Loucy (cell line): ENCODE results near the gene RNF215.

ENCODE experiments used
- H2AFZ ChIP-seq: fragments of 200-600 bp; sonication (generic); 2 replicates; pipeline ENCODE4 v1.6.0; 2016; ENCODE audit warnings: antibody characterized with exemption, mild to moderate bottlenecking, low read length, moderate library complexity
- H3F3A ChIP-seq: fragments of 200-600 bp; 2 replicates; pipeline ENCODE4 v1.6.0; 2016; ENCODE audit warnings: antibody characterized with exemption, low read depth, mild to moderate bottlenecking
- H3K27me3 ChIP-seq: fragments of 200-600 bp; sonication (generic); 2 replicates; pipeline ENCODE4 v1.6.1; 2014; ENCODE audit warnings: low read length, mild to moderate bottlenecking; ENCODE audit not compliant: insufficient read depth, poor library complexity, severe bottlenecking
- H3K36me3 ChIP-seq: fragments of 200-600 bp; sonication (generic); 2 replicates; pipeline ENCODE4 v1.6.1; 2016; ENCODE audit warnings: low read length; ENCODE audit not compliant: insufficient read depth
- H3K4me1 ChIP-seq: fragments of 200-600 bp; sonication (generic); 2 replicates; pipeline ENCODE4 v1.5.1; 2014; ENCODE audit warnings: low read length, mild to moderate bottlenecking; ENCODE audit not compliant: insufficient read depth, poor library complexity, severe bottlenecking
- H3K4me2 ChIP-seq: fragments of 200-600 bp; sonication (generic); 2 replicates; pipeline ENCODE4 v1.6.0; 2014; ENCODE audit warnings: antibody characterized with exemption, low read length, low read depth, mild to moderate bottlenecking; ENCODE audit not compliant: poor library complexity, severe bottlenecking
- H3K4me3 ChIP-seq: fragments of 200-600 bp; sonication (generic); 2 replicates; pipeline ENCODE4 v1.5.1; 2014; ENCODE audit warnings: low read length, mild to moderate bottlenecking, mixed read lengths; ENCODE audit not compliant: poor library complexity, severe bottlenecking
- H3K79me2 ChIP-seq: fragments of 200-600 bp; sonication (generic); 2 replicates; pipeline ENCODE4 v1.6.1; 2014; ENCODE audit warnings: low read length; ENCODE audit not compliant: insufficient read depth
- H3K9ac ChIP-seq: fragments of 200-600 bp; sonication (generic); 2 replicates; pipeline ENCODE4 v1.6.0; 2014; ENCODE audit warnings: mild to moderate bottlenecking, low read depth, low read length, moderate library complexity; ENCODE audit not compliant: poor library complexity, severe bottlenecking
- H3K9me2 ChIP-seq: fragments of 200-600 bp; sonication (generic); replicated peaks from 2 replicates; pipeline ENCODE4 v1.6.1; 2016; ENCODE audit warnings: low read depth, low read length, mixed read lengths
- H3K9me3 ChIP-seq: fragments of 200-600 bp; sonication (generic); 2 replicates; pipeline ENCODE4 v1.6.1; 2014; ENCODE audit warnings: mild to moderate bottlenecking, antibody characterized with exemption, low read length, low read depth; ENCODE audit not compliant: insufficient read depth
- H4K20me1 ChIP-seq: fragments of 200-600 bp; sonication (generic); 2 replicates; pipeline ENCODE4 v1.6.0; 2014; ENCODE audit warnings: antibody characterized with exemption, low read length, mild to moderate bottlenecking; ENCODE audit not compliant: insufficient read depth, poor library complexity, severe bottlenecking
- CTCF ChIP-seq: fragments of 200-600 bp; sonication (generic); conservative IDR thresholded peaks from 2 replicates; pipeline ENCODE4 v1.5.1; 2014; ENCODE audit warnings: mild to moderate bottlenecking, antibody characterized with exemption, low read length
- EZH2phosphoT487 ChIP-seq: fragments of 200-600 bp; IDR thresholded peaks from 2 replicates; pipeline ENCODE4 v1.6.1; 2018; ENCODE audit warnings: antibody characterized with exemption, mild to moderate bottlenecking, moderate library complexity, borderline replicate concordance

Gene RNF215

GRCh38 chr22:30413001-30413400 is 25.8 kb upstream of the RNF215 start:
- H3K36me3 ChIP-seq = peaks cover 76% of the 10 kb centered on the region; the same call in 1 of the 2 replicates
- no peak overlapping the region for H3K4me2 ChIP-seq
- H3K4me1 ChIP-seq = peaks cover 8% of the 10 kb centered on the region
- H3K9ac ChIP-seq = no peak overlapping the region
- H3K4me3 ChIP-seq = no peak overlapping the region
- no peaks in the 10 kb centered on the region for H3F3A ChIP-seq
- H3K79me2 ChIP-seq = no peaks in the 10 kb centered on the region
- TF ChIP-seq CTCF = no peak
- no peak for TF ChIP-seq EZH2phosphoT487
- no peak overlapping the region for H2AFZ ChIP-seq
- H3K9me3 ChIP-seq = no peaks in the 10 kb centered on the region
- no peaks in the 10 kb centered on the region for H4K20me1 ChIP-seq
- H3K9me2 ChIP-seq = no peaks in the 10 kb centered on the region
- H3K27me3 ChIP-seq = no peaks in the 10 kb centered on the region

GRCh38 chr22:30411780-30412179 is 24.6 kb upstream of the RNF215 start:
- Histone ChIP-seq H3K9me3 (no peaks in the 10 kb centered on the region), H3K9ac (no peak overlapping the region), H3K4me2 (no peak overlapping the region), H3K36me3 (peaks cover 74% of the 10 kb centered on the region; the same call in 1 of the 2 replicates), H3K4me1 (peaks cover 8% of the 10 kb centered on the region), H3F3A (no peaks in the 10 kb centered on the region), H3K27me3 (no peaks in the 10 kb centered on the region), H3K79me2 (no peaks in the 10 kb centered on the region), H2AFZ (no peak overlapping the region), H3K9me2 (no peaks in the 10 kb centered on the region), H4K20me1 (no peaks in the 10 kb centered on the region), H3K4me3 (no peak overlapping the region)
- TF ChIP-seq CTCF (no peak), EZH2phosphoT487 (no peak)

GRCh38 chr22:30408388-30409102 is 21.3 kb upstream of the RNF215 start:
- H4K20me1 ChIP-seq = peaks cover 5% of the 10 kb centered on the region
- no peak for TF ChIP-seq EZH2phosphoT487
- TF ChIP-seq CTCF = no peak
- no peaks in the 10 kb centered on the region for H3K27me3 ChIP-seq
- H3K79me2 ChIP-seq = no peaks in the 10 kb centered on the region
- H3K9me2 ChIP-seq = no peaks in the 10 kb centered on the region
- no peak overlapping the region for H2AFZ ChIP-seq
- no peaks in the 10 kb centered on the region for H3F3A ChIP-seq
- H3K36me3 ChIP-seq = peaks cover 57% of the 10 kb centered on the region; the same call in 1 of the 2 replicates
- H3K4me2 ChIP-seq = peak overlapping the region; percentile 29
- H3K4me3 ChIP-seq = no peak overlapping the region
- H3K9me3 ChIP-seq = no peaks in the 10 kb centered on the region
- peaks cover 8% of the 10 kb centered on the region for H3K4me1 ChIP-seq
- H3K9ac ChIP-seq = no peak overlapping the region
